GM18858 (cell line): ENCODE measurements around the gene SH3RF3.

Experiments
- ATAC-seq: cut with Tn5 transposase; IDR thresholded peaks from one replicate; pipeline ENCODE4 v1.9.1; 2021; ENCODE audit not compliant: unreplicated experiment

The SH3RF3 gene

DNA sequence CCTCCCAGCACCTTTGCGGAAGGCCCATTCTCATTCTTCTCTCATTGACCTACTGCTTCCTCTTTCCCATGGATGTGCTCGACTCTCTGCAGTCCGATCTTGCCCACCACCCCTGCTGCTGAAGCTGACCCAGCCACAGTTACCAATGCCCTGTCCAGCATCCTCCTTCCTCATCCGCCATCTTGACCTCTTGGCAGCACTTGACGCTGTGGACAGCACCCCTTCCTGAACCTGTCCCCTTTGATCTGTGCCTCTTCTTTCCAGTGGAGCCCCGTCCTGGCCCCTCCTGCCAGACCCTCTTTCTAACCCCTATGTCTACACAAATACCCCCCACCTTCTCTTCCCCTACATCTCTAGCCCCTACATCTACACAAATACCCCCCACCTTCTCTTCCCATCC lies 275.7 kb downstream of the SH3RF3 start:
- no peak for ATAC-seq

- ATAC-seq = no peak
Observed at GRCh38 chr2:109405873-109406272, 276.9 kb downstream of the SH3RF3 start.

DNA sequence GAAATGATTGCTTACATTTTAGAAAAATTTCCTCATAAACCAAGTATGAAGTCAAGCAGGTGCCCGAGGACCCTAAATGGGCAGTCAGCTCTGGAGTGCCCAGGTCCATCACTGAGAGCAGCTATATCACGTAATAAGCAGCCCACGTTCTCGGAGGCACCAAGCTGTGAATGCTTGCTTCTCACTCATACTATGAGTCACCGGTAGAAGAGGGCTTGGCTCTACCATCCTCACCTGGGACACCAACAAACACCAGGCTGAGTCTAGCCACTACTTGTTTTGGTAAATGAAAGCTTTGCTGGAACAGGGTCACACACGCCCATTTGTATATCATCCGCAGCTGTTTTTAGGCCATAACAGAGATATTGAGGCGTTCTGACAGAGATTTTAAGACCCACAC lies 277.3 kb downstream of the SH3RF3 start:
- ATAC-seq = no peak

GRCh38 chr2:109407276-109408042 lies 278.5 kb downstream of the SH3RF3 start:
- no peak for ATAC-seq

DNA sequence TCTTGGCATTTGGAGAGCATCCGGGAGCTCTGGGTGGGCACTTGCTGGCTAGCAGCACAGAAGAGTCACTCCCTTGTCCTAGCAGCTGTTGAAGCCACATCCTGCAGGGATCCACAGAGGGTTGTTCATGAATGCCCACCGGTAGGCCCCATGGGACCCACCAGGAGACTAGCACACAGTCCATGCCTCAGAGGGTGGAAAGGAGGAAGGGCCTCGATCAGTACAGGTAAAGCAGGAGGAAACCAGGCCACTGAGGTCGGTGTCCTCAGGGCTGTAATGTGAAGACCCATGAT lies 279.0 kb downstream of the SH3RF3 start:
- ATAC-seq = no peak

DNA sequence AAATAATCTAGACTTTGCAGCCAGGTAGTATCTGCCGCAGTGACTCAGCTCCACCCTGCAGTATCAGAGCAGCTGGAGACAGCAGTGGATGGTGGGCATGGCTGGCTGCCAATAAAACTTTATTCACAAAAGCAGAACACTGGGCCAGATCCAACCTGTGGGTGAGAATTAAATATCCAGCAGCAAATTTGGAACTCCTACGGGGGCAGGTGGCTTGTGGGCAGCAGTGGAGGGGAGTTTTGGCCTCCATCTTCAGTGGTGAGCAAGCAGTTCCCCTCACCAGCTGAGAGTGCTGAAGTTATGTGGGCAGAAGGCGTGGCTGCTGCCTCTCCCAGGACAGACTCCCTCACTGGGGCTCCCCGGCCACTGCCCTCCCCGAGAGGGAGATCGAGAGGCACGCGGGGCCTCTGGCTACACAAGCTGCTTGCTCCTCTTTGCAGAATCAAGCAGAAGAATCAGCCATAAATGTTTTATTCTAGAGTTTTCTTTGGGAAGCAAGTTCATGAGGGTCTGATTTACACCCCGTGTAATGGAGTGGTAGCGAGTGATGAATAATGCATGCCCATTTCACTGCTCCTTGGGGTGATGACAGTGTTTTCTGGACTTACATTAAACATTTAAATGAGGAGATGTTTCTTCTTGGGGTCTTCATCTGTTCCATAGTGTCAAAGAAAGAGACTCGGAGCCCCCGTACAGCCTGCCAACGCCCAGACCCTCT lies 280.5 kb downstream of the SH3RF3 start:
- ATAC-seq = no peak

- ATAC-seq = no peak
Observed at GRCh38 chr2:109410039-109410815, 281.2 kb downstream of the SH3RF3 start.

DNA sequence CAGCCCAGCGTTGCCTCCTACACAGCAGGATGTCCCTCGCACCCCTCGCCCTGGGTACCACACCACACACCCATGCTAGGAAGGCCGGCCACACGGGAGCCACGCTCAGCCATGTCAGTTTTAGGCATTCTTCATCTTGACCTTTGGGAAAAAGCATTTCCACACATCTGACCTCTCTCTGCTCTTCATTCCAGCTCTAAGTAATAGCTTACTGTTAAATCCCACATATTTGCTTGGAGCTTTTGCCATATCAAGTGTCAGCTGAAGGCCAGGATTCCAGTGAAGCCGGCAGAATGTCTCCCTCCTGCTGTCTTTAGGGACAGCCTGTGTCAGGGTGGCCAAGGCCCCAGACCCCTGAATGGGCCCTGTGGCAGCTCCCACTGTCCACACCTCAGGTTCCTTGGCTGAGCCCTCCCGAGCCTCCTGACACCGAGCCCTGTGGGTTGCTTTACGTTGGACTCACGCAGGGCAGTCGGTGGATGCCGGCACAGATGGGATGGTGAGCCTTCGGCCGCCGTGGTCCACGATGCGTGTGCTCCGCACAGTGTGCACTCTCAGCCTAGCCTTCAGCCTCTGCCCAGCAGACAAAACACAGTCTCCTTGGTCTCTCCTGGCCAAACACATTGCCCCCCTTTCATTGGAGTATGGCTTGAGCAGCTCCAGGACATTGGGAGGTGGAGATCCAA lies 282.8 kb downstream of the SH3RF3 start:
- no peak for ATAC-seq

GRCh38 chr2:109415581-109416013 lies 286.6 kb downstream of the SH3RF3 start:
- no peak for ATAC-seq

GRCh38 chr2:109417701-109418335 lies 288.8 kb downstream of the SH3RF3 start:
- no peak for ATAC-seq

DNA sequence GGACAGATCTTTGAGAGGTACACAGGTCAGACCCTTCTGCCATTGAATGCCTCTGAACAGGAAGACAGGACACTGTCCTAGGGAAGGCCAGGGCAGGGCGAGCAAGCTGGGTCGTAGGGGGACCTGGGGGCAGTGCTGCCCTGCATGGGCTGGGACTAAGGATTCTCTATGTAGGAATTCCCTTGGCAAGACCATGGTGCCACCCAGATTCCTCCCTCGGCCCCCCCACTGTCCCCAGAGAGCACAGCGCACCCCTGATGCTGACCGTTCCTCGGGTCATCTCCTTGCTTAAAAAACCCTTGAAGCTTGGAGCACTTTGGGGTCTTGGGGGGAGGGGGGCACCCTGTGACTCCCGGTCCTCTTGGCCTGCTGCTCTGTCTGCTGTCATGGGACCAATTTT lies 289.7 kb downstream of the SH3RF3 start:
- no peak for ATAC-seq

DNA sequence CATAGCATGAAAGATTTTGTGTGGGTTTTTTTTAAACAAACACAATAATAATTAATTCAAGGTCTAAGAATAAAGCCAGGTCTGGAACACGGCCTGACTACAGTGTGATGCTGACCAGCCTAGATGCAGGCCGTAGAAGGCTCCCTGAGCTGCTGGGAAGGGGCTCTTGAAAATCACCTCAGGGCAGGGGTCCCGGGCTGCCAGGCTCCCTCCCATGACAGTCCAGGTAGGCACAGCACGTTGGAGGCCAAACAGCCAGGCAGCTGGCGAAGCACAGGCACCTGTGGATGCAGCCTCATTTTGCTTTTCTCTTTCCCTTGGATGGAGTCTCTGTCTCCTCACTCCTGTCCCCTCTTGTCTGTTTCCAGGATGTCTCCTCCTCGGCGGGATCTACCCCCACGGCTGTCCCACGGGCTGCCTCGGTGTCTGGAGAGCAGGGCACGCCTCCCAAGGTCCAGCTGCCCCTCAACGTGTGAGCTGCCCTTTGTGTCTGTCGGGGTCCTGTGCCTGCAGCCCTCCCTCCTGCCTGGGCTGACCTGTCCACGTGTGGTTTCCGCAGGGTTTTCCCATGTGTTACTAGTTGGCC lies 290.3 kb downstream of the SH3RF3 start:
- no peak for ATAC-seq

DNA sequence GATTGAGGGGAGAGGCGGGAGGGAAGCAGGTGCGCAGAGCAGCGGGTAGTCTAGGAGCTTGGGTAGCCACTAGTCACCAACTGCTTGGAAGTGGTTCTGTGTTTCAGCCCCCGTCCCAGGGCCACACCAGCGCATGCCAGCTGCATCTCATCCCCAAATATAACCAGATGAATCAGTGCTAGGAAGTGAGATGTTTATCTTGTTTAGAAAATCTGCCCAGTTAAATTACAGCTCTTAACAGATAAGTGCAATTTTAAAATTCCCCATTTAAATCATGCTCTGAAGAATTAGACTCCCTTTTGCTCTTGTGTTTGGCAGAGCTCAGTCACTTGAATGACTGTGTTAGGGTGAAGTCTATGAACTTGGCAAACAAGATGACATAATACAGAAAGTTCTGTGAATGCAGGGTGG lies 291.0 kb downstream of the SH3RF3 start:
- no peak for ATAC-seq

- ATAC-seq = no peak
Observed at GRCh38 chr2:109421101-109421500, 292.1 kb downstream of the SH3RF3 start.

DNA sequence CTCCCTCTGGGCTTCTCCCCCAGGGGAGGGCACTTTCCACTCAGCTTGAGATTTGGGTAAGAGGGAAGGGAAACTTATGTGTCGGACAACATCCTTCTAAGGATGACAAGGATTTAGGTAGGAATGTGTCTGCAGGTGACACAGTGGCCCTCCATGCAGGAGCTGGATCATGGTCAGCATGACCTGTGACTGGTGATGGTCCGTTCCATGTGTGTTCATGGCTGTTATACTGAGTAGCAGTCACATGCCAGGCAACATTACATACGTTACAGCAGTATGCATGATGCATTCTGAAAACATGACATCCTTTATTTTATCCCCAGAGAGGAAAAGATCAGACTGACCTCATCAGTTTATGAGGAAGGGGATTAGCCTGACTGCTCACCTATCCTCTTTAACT lies 292.6 kb downstream of the SH3RF3 start:
- ATAC-seq = no peak

- no peak for ATAC-seq
Observed at GRCh38 chr2:109422071-109422757, 293.2 kb downstream of the SH3RF3 start.

GRCh38 chr2:109422758-109423500 lies 293.9 kb downstream of the SH3RF3 start:
- ATAC-seq = no peak

DNA sequence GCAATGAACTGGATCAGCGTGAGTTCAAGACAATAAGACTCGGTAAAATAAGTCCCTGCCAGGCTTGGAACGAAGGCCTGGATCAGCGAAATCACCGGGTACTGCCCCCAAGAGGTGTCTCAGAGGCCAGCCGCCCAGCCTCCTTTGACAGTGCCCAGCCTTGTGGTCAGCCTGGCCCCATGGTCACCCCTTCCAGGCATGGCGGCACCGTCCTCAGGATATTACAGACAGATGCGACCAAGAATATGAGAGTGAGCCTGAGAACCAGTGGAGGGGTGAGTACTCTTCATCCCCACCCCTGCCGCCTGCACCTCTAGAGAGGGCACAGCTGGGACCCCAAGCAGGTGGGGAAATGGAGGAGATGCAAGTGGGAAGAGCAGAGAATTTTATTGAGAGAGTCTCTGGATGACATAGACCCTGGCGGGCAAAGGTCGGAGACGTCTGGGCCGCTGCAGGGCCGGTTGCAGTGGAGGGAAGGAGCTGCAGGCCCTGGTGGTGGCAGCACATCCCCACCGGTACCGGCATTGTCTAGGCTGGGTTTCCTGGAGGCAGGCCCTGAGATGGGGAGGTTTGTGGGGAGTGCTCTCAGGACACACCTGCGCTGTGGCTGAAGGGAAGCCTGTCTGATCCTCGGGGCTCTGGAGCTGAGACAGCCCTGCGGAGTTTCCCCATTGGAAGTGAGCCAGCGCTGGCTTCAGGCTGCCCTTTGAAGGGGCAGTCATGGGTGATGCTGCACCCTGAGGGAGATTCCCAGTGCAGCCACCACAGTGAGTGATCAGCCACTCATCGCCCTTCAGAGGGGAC lies 294.8 kb downstream of the SH3RF3 start:
- ATAC-seq = no peak
